ENCODE measurements around the gene ANKRD63. TPM values are rescaled to one million over a fixed set of nuclear protein-coding genes. Genes with fewer than 3 reads are reported as not detected.

The ANKRD63 gene
- total RNA-seq (under 1 TPM in 2 of 5 experiments, not detected in 3; 0.27 TPM), polyA plus RNA-seq (not detected), total RNA-seq (not detected)

GRCh38 chr15:40282869-40283614, at the start of gene ANKRD63:
Gene ANKRD63, minus strand, starts transcription at chr15:40283064. Its CDS starts 478 bp downstream, at chr15:40282586.
- H3K4me3 ChIP-seq (ENCODE audit: low read length) = peak within 1 kb of the TSS; percentile 57
- ATAC-seq (peak; percentile 67), DNase-seq (peak in 7 of 9 donors; percentile 27 to 54 (median 40))
- peaks cover 0 to 3% of the 10 kb centered on the region in 2 donors for H3K4me1 ChIP-seq (ENCODE audit: control insufficient read depth in 2 of 2, insufficient read depth in 2 of 2, low read length in 2 of 2)
- Mint-ChIP-seq H3K9me3 (peaks cover 0 to 2% (median 0%) of the 10 kb centered on the region in 11 donors), H3K27me3 (peaks cover 16 to 41% (median 19%) of the 10 kb centered on the region in 5 donors), H3K4me1 (peaks cover 0 to 9% (median 5%) of the 10 kb centered on the region in 7 donors), H3K4me3 (peak within 1 kb of the TSS in 9 of 10 donors; percentile 42 to 77 (median 67)), H3K36me3 (peaks cover 0 to 3% (median 0%) of the 10 kb centered on the region in 5 donors), H3K27ac (no peak within 1 kb of the TSS)
- no peak within 1 kb of the TSS for H3K27ac ChIP-seq (ENCODE audit: low read depth, low read length)
- CTCF ChIA-PET = interaction anchor here (1.1 to 2.8 kb wide), 3 partner anchors 25 to 55 kb away, joined by 5 to 11 read pairs (median 6); partner anchors contain the start of gene PLCB2
- no peaks in the 10 kb centered on the region for H3K9me3 ChIP-seq (ENCODE audit: control insufficient read depth in 2 of 3, low read length in 3 of 3)
- peaks cover 0 to 16% (median 0%) of the 10 kb centered on the region in 3 experiments for H3K36me3 ChIP-seq (ENCODE audit: control insufficient read depth in 2 of 3, insufficient read depth in 3 of 3, low read length in 3 of 3)
- H3K27me3 ChIP-seq (ENCODE audit: control insufficient read depth in 2 of 2, insufficient read depth in 2 of 2, low read length in 2 of 2) = peaks cover 0 to 13% of the 10 kb centered on the region in 2 donors
- POLR2A ChIA-PET = interaction anchor here (3.5 kb wide), 1 partner anchor 25 kb away, joined by 23 read pairs; the partner anchor contains the start of gene PLCB2
- intact Hi-C loops (cut with micrococcal nuclease) = loop anchor here (1.0 to 5.0 kb wide), 3 partner anchors 24 to 139 kb away; partner anchors contain the start of genes INAFM2 (in 2 of the 2) and PLCB2 (in 1 of the 2)

- no peak overlapping the region for H3K27ac ChIP-seq (ENCODE audit: low read depth, low read length)
- peaks cover 0 to 36% (median 25%) of the 10 kb centered on the region in 7 donors for H3K4me1 Mint-ChIP-seq
- ATAC-seq (no peak), DNase-seq (no peak)
- H3K27me3 Mint-ChIP-seq = no peaks in the 10 kb centered on the region
- peaks cover 0 to 1% (median 0%) of the 10 kb centered on the region in 11 donors for H3K9me3 Mint-ChIP-seq
- intact Hi-C loops (cut with micrococcal nuclease) = no loop called here
- H3K4me1 ChIP-seq (ENCODE audit: control insufficient read depth in 2 of 2, insufficient read depth in 2 of 2, low read length in 2 of 2) = peaks cover 0 to 14% of the 10 kb centered on the region in 2 donors
- H3K36me3 ChIP-seq (ENCODE audit: control insufficient read depth in 2 of 3, insufficient read depth in 3 of 3, low read length in 3 of 3) = no peaks in the 10 kb centered on the region
- POLR2A ChIA-PET = interaction anchor here (1.1 to 1.6 kb wide), 2 partner anchors 9 to 23 kb away, joined by 3 to 5 read pairs; partner anchors contain the start of gene INAFM2
- CTCF ChIA-PET = interaction anchor here (0.6 to 14.2 kb wide), 4 partner anchors 8 to 94 kb away, joined by 3 to 366 read pairs (median 4); partner anchors contain the start of genes INAFM2 and PLCB2
- no peaks in the 10 kb centered on the region for H3K27me3 ChIP-seq (ENCODE audit: control insufficient read depth in 2 of 2, insufficient read depth in 2 of 2, low read length in 2 of 2)
- no peaks in the 10 kb centered on the region for H3K9me3 ChIP-seq (ENCODE audit: control insufficient read depth in 2 of 3, low read length in 3 of 3)
- no peak overlapping the region for H3K4me3 Mint-ChIP-seq
- H3K4me3 ChIP-seq (ENCODE audit: low read length) = no peak overlapping the region
- H3K36me3 Mint-ChIP-seq = peaks cover 0 to 4% (median 0%) of the 10 kb centered on the region in 5 donors
- H3K27ac Mint-ChIP-seq = peak overlapping the region in 1 of 9 donors; percentile 26
Observed at GRCh38 chr15:40332113-40332781, 49.4 kb upstream of the ANKRD63 start.

- H3K27ac ChIP-seq (ENCODE audit: low read depth, low read length) = no peak overlapping the region
- no peak overlapping the region for H3K4me3 Mint-ChIP-seq
- H3K36me3 Mint-ChIP-seq = peaks cover 0 to 6% (median 0%) of the 10 kb centered on the region in 5 donors
- H3K27me3 ChIP-seq (ENCODE audit: control insufficient read depth in 2 of 2, insufficient read depth in 2 of 2, low read length in 2 of 2) = no peaks in the 10 kb centered on the region
- peaks cover 0 to 37% (median 28%) of the 10 kb centered on the region in 7 donors for H3K4me1 Mint-ChIP-seq
- H3K9me3 ChIP-seq (ENCODE audit: control insufficient read depth in 2 of 3, low read length in 3 of 3) = no peaks in the 10 kb centered on the region
- H3K27me3 Mint-ChIP-seq = no peaks in the 10 kb centered on the region
- DNase-seq (no peak), ATAC-seq (no peak)
- ChIA-PET CTCF (interaction anchor here (0.6 to 14.2 kb wide), 4 partner anchors 8 to 95 kb away, joined by 3 to 366 read pairs (median 4); partner anchors contain the start of genes INAFM2 and PLCB2), POLR2A (interaction anchor here (1.1 to 1.6 kb wide), 2 partner anchors 9 to 23 kb away, joined by 3 to 5 read pairs; partner anchors contain the start of gene INAFM2)
- intact Hi-C loops (cut with micrococcal nuclease) = no loop called here
- H3K4me1 ChIP-seq (ENCODE audit: control insufficient read depth in 2 of 2, insufficient read depth in 2 of 2, low read length in 2 of 2) = peaks cover 0 to 14% of the 10 kb centered on the region in 2 donors
- peaks cover 0 to 1% (median 0%) of the 10 kb centered on the region in 11 donors for H3K9me3 Mint-ChIP-seq
- no peaks in the 10 kb centered on the region for H3K36me3 ChIP-seq (ENCODE audit: control insufficient read depth in 2 of 3, insufficient read depth in 3 of 3, low read length in 3 of 3)
- H3K27ac Mint-ChIP-seq = no peak overlapping the region
- H3K4me3 ChIP-seq (ENCODE audit: low read length) = no peak overlapping the region
Observed at GRCh38 chr15:40331637-40332036, 48.8 kb upstream of the ANKRD63 start.

GRCh38 chr15:40331026-40331425, 48.2 kb upstream of the ANKRD63 start:
- H3K4me3 Mint-ChIP-seq = no peak overlapping the region
- Histone ChIP-seq H3K4me1 (ENCODE audit: control insufficient read depth in 2 of 2, insufficient read depth in 2 of 2, low read length in 2 of 2) (peaks cover 0 to 14% of the 10 kb centered on the region in 2 donors), H3K9me3 (ENCODE audit: control insufficient read depth in 2 of 3, low read length in 3 of 3) (no peaks in the 10 kb centered on the region), H3K36me3 (ENCODE audit: control insufficient read depth in 2 of 3, insufficient read depth in 3 of 3, low read length in 3 of 3) (no peaks in the 10 kb centered on the region), H3K27me3 (ENCODE audit: control insufficient read depth in 2 of 2, insufficient read depth in 2 of 2, low read length in 2 of 2) (no peaks in the 10 kb centered on the region), H3K4me3 (ENCODE audit: low read length) (no peak overlapping the region), H3K27ac (ENCODE audit: low read depth, low read length) (no peak overlapping the region)
- H3K36me3 Mint-ChIP-seq = peaks cover 0 to 8% (median 0%) of the 10 kb centered on the region in 5 donors
- peaks cover 0 to 39% (median 33%) of the 10 kb centered on the region in 7 donors for H3K4me1 Mint-ChIP-seq
- no peak overlapping the region for H3K27ac Mint-ChIP-seq
- peaks cover 0 to under 1% (median 0%) of the 10 kb centered on the region in 5 donors for H3K27me3 Mint-ChIP-seq
- ChIA-PET CTCF (interaction anchor here (0.7 to 14.2 kb wide), 6 partner anchors 11 to 93 kb away, joined by 3 to 366 read pairs (median 6); partner anchors contain the start of genes INAFM2 and PLCB2), POLR2A (interaction anchor here (1.1 to 1.6 kb wide), 2 partner anchors 8 to 22 kb away, joined by 3 to 5 read pairs; partner anchors contain the start of gene INAFM2)
- intact Hi-C loops (cut with micrococcal nuclease) = no loop called here
- DNase-seq (no peak), ATAC-seq (no peak)
- peaks cover 0 to 1% (median 0%) of the 10 kb centered on the region in 11 donors for H3K9me3 Mint-ChIP-seq

GRCh38 chr15:40330368-40330836, 47.5 kb upstream of the ANKRD63 start:
- peaks cover 0 to 1% (median 0%) of the 10 kb centered on the region in 11 donors for H3K9me3 Mint-ChIP-seq
- ChIA-PET POLR2A (no interaction called here), CTCF (interaction anchor here (0.7 to 4.5 kb wide), 5 partner anchors 11 to 94 kb away, joined by 3 to 21 read pairs (median 3); partner anchors contain the start of gene PLCB2)
- Histone ChIP-seq H3K9me3 (ENCODE audit: control insufficient read depth in 2 of 3, low read length in 3 of 3) (no peaks in the 10 kb centered on the region), H3K27ac (ENCODE audit: low read depth, low read length) (no peak overlapping the region), H3K36me3 (ENCODE audit: control insufficient read depth in 2 of 3, insufficient read depth in 3 of 3, low read length in 3 of 3) (no peaks in the 10 kb centered on the region), H3K4me3 (ENCODE audit: low read length) (no peak overlapping the region), H3K4me1 (ENCODE audit: control insufficient read depth in 2 of 2, insufficient read depth in 2 of 2, low read length in 2 of 2) (peaks cover 0 to 15% of the 10 kb centered on the region in 2 donors), H3K27me3 (ENCODE audit: control insufficient read depth in 2 of 2, insufficient read depth in 2 of 2, low read length in 2 of 2) (no peaks in the 10 kb centered on the region)
- intact Hi-C loops (cut with micrococcal nuclease) = no loop called here
- H3K36me3 Mint-ChIP-seq = peaks cover 0 to 10% (median 0%) of the 10 kb centered on the region in 5 donors
- peaks cover 1 to 45% (median 39%) of the 10 kb centered on the region in 7 donors for H3K4me1 Mint-ChIP-seq
- ATAC-seq (no peak), DNase-seq (no peak)
- H3K4me3 Mint-ChIP-seq = no peak overlapping the region
- peaks cover 0 to 2% (median 0%) of the 10 kb centered on the region in 5 donors for H3K27me3 Mint-ChIP-seq
- H3K27ac Mint-ChIP-seq = no peak overlapping the region

- H3K27me3 Mint-ChIP-seq = peaks cover 0 to 5% (median 0%) of the 10 kb centered on the region in 5 donors
- intact Hi-C loops (cut with micrococcal nuclease) = no loop called here
- Histone ChIP-seq H3K4me3 (ENCODE audit: low read length) (no peak overlapping the region), H3K36me3 (ENCODE audit: control insufficient read depth in 2 of 3, insufficient read depth in 3 of 3, low read length in 3 of 3) (no peaks in the 10 kb centered on the region), H3K4me1 (ENCODE audit: control insufficient read depth in 2 of 2, insufficient read depth in 2 of 2, low read length in 2 of 2) (peaks cover 4 to 21% of the 10 kb centered on the region in 2 donors), H3K27me3 (ENCODE audit: control insufficient read depth in 2 of 2, insufficient read depth in 2 of 2, low read length in 2 of 2) (no peaks in the 10 kb centered on the region), H3K9me3 (ENCODE audit: control insufficient read depth in 2 of 3, low read length in 3 of 3) (no peaks in the 10 kb centered on the region), H3K27ac (ENCODE audit: low read depth, low read length) (no peak overlapping the region)
- no peak overlapping the region for H3K4me3 Mint-ChIP-seq
- peaks cover 0 to 1% (median 0%) of the 10 kb centered on the region in 11 donors for H3K9me3 Mint-ChIP-seq
- H3K36me3 Mint-ChIP-seq = peaks cover 0 to 14% (median 0%) of the 10 kb centered on the region in 5 donors
- ChIA-PET CTCF (interaction anchor here (1.2 to 4.5 kb wide), 4 partner anchors 10 to 95 kb away, joined by 3 to 21 read pairs (median 6); partner anchors contain the start of gene PLCB2), POLR2A (no interaction called here)
- DNase-seq = no peak
- peaks cover 7 to 51% (median 40%) of the 10 kb centered on the region in 7 donors for H3K4me1 Mint-ChIP-seq
- ATAC-seq = no peak
- peak overlapping the region in 1 of 9 donors; percentile 42 for H3K27ac Mint-ChIP-seq
Observed at GRCh38 chr15:40329804-40330203, 46.9 kb upstream of the ANKRD63 start.
